HepG2 (cell line): ENCODE data around the gene CYP2U1. TPM values are rescaled to one million over a fixed set of nuclear protein-coding genes. Genes with fewer than 3 reads are reported as not detected.
A peak's percentile ranks its signal among the peaks of the same experiment; 100 is the strongest.

ENCODE experiments used
- ELF4 ChIP-seq: sonication (generic); formaldehyde crosslinking; IDR thresholded peaks from 2 replicates; pipeline ENCODE4 v1.5.0; 2020; ENCODE audit warnings: missing genetic modification reagents, mild to moderate bottlenecking, moderate library complexity, borderline replicate concordance
- ETV5 ChIP-seq: IDR thresholded peaks from 2 replicates; pipeline ENCODE4 v1.6.1; 2018; ENCODE audit warnings: missing biosample characterization, missing genetic modification reagents, inconsistent platforms, borderline replicate concordance
- FOSL1 ChIP-seq: sonication (generic); formaldehyde crosslinking; IDR thresholded peaks from 2 replicates; pipeline ENCODE4 v1.9.0; 2021; ENCODE audit warnings: missing genetic modification reagents, borderline replicate concordance
- HNRNPUL1 ChIP-seq: fragments of 200-400 bp; formaldehyde crosslinking; IDR thresholded peaks from 2 replicates; pipeline ENCODE4 v1.6.1; 2017; ENCODE audit warnings: low read depth, mild to moderate bottlenecking, low read length, moderate library complexity
- HOXA3 ChIP-seq: sonication (generic); formaldehyde crosslinking; IDR thresholded peaks from 2 replicates; pipeline ENCODE4 v1.5.0; 2020; ENCODE audit warnings: missing genetic modification reagents
- MIER3 ChIP-seq: IDR thresholded peaks from 2 replicates; pipeline ENCODE4 v1.6.1; 2016; ENCODE audit warnings: missing compliant biosample characterization, borderline replicate concordance
- MTF1 ChIP-seq: sonication (generic); formaldehyde crosslinking; IDR thresholded peaks from 2 replicates; pipeline ENCODE4 v1.5.0; 2020; ENCODE audit warnings: missing genetic modification reagents
- NKX3-1 ChIP-seq: sonication (generic); formaldehyde crosslinking; IDR thresholded peaks from 2 replicates; pipeline ENCODE4 v1.5.0; 2020; ENCODE audit warnings: missing genetic modification reagents
- RFX1 ChIP-seq: fragments of 450-650 bp; IDR thresholded peaks from 2 replicates; pipeline ENCODE4 v1.6.1; 2017
- TCF7L2 ChIP-seq: IDR thresholded peaks from 2 replicates; pipeline ENCODE4 v1.6.1; 2011; ENCODE audit warnings: mild to moderate bottlenecking, low read depth, low read length, moderate library complexity
- ZNF350 ChIP-seq: sonication (generic); formaldehyde crosslinking; IDR thresholded peaks from 2 replicates; pipeline ENCODE4 v1.4.0; 2020; ENCODE audit warnings: mild to moderate bottlenecking, low read depth, missing genetic modification reagents, borderline replicate concordance
- ZNF780A ChIP-seq: sonication (generic); formaldehyde crosslinking; IDR thresholded peaks from 2 replicates; pipeline ENCODE4 v1.8.0; 2022; ENCODE audit warnings: mild to moderate bottlenecking, missing genetic modification reagents, moderate library complexity
- polyA plus RNA-seq, 8 experiments: library from polyadenylated mRNA; depleted of rRNA in 3 of 8; stranded (reverse) in 7 of 8; unstranded in 1 of 8; fragments of >200 nt; fragmentation: Illumina TruSeq in 4 of 8; extraction: Trizol in 4 of 8; gene quantifications; 2 replicates each; pipeline versions ENCODE4 v1.2.1 to v1.2.3, GENCODE V29; 2011 to 2016; ENCODE audit warnings: low read depth in 4 of 8, missing spikeins in 1 of 8, mixed read lengths in 1 of 8; ENCODE audit not compliant: insufficient read depth in 1 of 8
- total RNA-seq, 5 experiments: library from RNA; depleted of rRNA; stranded (reverse); fragments of >200 nt; fragmentation: Illumina TruSeq; extraction: Trizol; gene quantifications; 2 replicates each; pipeline ENCODE4 v1.2.3, GENCODE V29; 2016; ENCODE audit warnings: low read depth in 1 of 5
- TF ChIP-seq, protein P1 (sequence below): sonication (generic); formaldehyde crosslinking; IDR thresholded peaks from 2 replicates; pipeline ENCODE4 v1.8.1; 2022; ENCODE audit warnings: mild to moderate bottlenecking, missing genetic modification reagents
- TF ChIP-seq, protein P2 (sequence below): IDR thresholded peaks from 2 replicates; pipeline ENCODE4 v1.6.1; 2018; ENCODE audit warnings: missing genetic modification reagents, mild to moderate bottlenecking, missing compliant biosample characterization
- TF ChIP-seq, protein P3 (sequence below): sonication (generic); formaldehyde crosslinking; IDR thresholded peaks from 2 replicates; pipeline ENCODE4 v1.4.0; 2020; ENCODE audit warnings: low read depth, mild to moderate bottlenecking, missing genetic modification reagents
- TF ChIP-seq, protein P4 (sequence below): sonication (generic); formaldehyde crosslinking; IDR thresholded peaks from 2 replicates; pipeline ENCODE4 v1.8.1; 2023; ENCODE audit warnings: mild to moderate bottlenecking, missing genetic modification reagents

Gene CYP2U1
- total and polyA plus RNA-seq, 2 of the 13 experiments (the other 11 are each of a cell fraction or from before 2014, with no cell fraction given), result 1.4 to 3.4 TPM

DNA sequence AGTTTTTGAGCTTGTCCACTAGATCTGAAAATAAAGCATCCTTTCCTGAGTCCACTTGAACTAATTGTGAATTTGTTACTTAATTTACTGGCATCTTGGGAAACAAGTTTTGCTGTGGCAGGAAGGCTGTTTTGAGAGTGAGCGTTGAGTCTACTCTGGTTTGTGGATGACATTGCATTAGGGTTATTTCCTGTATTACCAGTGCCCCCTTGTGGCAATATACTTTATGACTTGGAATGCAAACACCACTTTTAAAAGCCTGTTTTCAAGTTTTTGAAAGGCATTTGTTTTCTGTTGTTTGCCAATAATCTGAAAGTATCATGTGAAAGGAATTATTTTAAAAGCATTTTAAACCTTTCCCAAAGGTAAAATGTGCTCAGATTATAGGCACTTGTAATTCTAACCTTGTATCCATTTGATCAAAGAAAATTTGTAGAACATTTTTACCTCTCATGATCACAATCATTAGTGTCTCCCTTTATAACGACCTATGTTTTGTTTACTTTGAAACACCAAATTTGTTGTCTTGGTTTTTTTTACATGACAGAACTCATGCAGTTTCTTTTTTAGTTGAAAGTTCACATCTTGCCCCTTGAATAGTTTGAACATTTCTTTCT, 18.0 kb upstream of the CYP2U1 start (continued):
- TF ChIP-seq, protein P1, sequence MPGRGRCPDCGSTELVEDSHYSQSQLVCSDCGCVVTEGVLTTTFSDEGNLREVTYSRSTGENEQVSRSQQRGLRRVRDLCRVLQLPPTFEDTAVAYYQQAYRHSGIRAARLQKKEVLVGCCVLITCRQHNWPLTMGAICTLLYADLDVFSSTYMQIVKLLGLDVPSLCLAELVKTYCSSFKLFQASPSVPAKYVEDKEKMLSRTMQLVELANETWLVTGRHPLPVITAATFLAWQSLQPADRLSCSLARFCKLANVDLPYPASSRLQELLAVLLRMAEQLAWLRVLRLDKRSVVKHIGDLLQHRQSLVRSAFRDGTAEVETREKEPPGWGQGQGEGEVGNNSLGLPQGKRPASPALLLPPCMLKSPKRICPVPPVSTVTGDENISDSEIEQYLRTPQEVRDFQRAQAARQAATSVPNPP (CRISPR knock-in tag), result no peak
- TF ChIP-seq NKX3-1 (no peak), TCF7L2 (no peak), ZNF780A (CRISPR knock-in tag) (no peak), ZNF350 (CRISPR knock-in tag) (no peak), FOSL1 (no peak), HNRNPUL1 (no peak), ETV5 (CRISPR knock-in tag) (no peak), ELF4 (no peak), HOXA3 (CRISPR knock-in tag) (no peak), MIER3 (CRISPR knock-in tag) (0 out of 2 replicates have a peak, but pooled peaks have one; percentile 23), MTF1 (CRISPR knock-in tag) (no peak), RFX1 (no peak)
- TF ChIP-seq, protein P2, sequence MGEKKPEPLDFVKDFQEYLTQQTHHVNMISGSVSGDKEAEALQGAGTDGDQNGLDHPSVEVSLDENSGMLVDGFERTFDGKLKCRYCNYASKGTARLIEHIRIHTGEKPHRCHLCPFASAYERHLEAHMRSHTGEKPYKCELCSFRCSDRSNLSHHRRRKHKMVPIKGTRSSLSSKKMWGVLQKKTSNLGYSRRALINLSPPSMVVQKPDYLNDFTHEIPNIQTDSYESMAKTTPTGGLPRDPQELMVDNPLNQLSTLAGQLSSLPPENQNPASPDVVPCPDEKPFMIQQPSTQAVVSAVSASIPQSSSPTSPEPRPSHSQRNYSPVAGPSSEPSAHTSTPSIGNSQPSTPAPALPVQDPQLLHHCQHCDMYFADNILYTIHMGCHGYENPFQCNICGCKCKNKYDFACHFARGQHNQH (CRISPR knock-in tag), result no peak
- TF ChIP-seq, protein P3, sequence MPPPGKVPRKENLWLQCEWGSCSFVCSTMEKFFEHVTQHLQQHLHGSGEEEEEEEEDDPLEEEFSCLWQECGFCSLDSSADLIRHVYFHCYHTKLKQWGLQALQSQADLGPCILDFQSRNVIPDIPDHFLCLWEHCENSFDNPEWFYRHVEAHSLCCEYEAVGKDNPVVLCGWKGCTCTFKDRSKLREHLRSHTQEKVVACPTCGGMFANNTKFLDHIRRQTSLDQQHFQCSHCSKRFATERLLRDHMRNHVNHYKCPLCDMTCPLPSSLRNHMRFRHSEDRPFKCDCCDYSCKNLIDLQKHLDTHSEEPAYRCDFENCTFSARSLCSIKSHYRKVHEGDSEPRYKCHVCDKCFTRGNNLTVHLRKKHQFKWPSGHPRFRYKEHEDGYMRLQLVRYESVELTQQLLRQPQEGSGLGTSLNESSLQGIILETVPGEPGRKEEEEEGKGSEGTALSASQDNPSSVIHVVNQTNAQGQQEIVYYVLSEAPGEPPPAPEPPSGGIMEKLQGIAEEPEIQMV, result no peak
- TF ChIP-seq, protein P4, sequence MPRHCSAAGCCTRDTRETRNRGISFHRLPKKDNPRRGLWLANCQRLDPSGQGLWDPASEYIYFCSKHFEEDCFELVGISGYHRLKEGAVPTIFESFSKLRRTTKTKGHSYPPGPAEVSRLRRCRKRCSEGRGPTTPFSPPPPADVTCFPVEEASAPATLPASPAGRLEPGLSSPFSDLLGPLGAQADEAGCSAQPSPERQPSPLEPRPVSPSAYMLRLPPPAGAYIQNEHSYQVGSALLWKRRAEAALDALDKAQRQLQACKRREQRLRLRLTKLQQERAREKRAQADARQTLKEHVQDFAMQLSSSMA (CRISPR knock-in tag), result no peak
